Keratinocyte (primary cell): ENCODE results near the gene SAFB2. TPM values are rescaled to one million over a fixed set of nuclear protein-coding genes. Genes with fewer than 3 reads are reported as not detected.

Source experiments
- DNase-seq: peaks from one replicate; pipeline ENCODE4 v3.0.0-alpha.2; 2011; ENCODE audit warnings: low read depth, missing footprints, low spot score
- FAIRE-seq: peaks from 2 replicates; lab custom pipeline; 2011; peaks lifted over from hg19 to GRCh38; lab: Jason Lieb, UNC
- H2AFZ ChIP-seq: 2 replicates; pipeline ENCODE4 v1.6.0; 2012; ENCODE audit warnings: low read length, control low read depth, inconsistent platforms; ENCODE audit not compliant: control insufficient read depth
- H3K27ac ChIP-seq: 2 replicates; pipeline ENCODE4 v1.5.1; 2011; ENCODE audit warnings: low read length; ENCODE audit not compliant: control insufficient read depth, insufficient read depth
- H3K27me3 ChIP-seq: 3 replicates; pipeline ENCODE4 v1.6.0; 2011; ENCODE audit warnings: low read length; ENCODE audit not compliant: control insufficient read depth, insufficient read depth; ENCODE audit errors: extremely low read depth
- H3K36me3 ChIP-seq, 2 experiments: 2 replicates in 1 of 2; 3 replicates in 1 of 2; pipeline ENCODE4 v1.5.1; 2011; ENCODE audit warnings: low read length in 2 of 2, mild to moderate bottlenecking in 1 of 2; ENCODE audit not compliant: control insufficient read depth in 2 of 2, insufficient read depth in 2 of 2; ENCODE audit errors: extremely low read depth in 1 of 2
- H3K4me1 ChIP-seq: 3 replicates; pipeline ENCODE4 v1.5.1; 2011; ENCODE audit warnings: low read length; ENCODE audit not compliant: control insufficient read depth, insufficient read depth; ENCODE audit errors: extremely low read depth
- H3K4me2 ChIP-seq: 3 replicates; pipeline ENCODE4 v1.6.0; 2011; ENCODE audit warnings: low read depth, low read length; ENCODE audit not compliant: control insufficient read depth, insufficient read depth; ENCODE audit errors: extremely low read depth
- H3K4me3 ChIP-seq, 3 experiments: fragments of 200-600 bp in 1 of 3; sonication (generic) in 1 of 3; 2 replicates in 2 of 3; 3 replicates in 1 of 3; pipeline ENCODE4 v1.5.1; 2011 to 2016; ENCODE audit warnings: low read length in 3 of 3, mild to moderate bottlenecking in 3 of 3, control low read depth in 2 of 3, inconsistent platforms in 1 of 3, low read depth in 1 of 3, mixed read lengths in 1 of 3, mixed run types in 1 of 3, moderate library complexity in 1 of 3; ENCODE audit not compliant: control insufficient read depth in 2 of 3, insufficient read depth in 2 of 3; ENCODE audit errors: extremely low read depth in 1 of 3
- H3K79me2 ChIP-seq: 2 replicates; pipeline ENCODE4 v1.6.0; 2012; ENCODE audit warnings: low read length; ENCODE audit not compliant: control insufficient read depth, insufficient read depth
- H3K9ac ChIP-seq: 3 replicates; pipeline ENCODE4 v1.6.0; 2011; ENCODE audit warnings: low read length; ENCODE audit not compliant: control insufficient read depth, insufficient read depth; ENCODE audit errors: extremely low read depth
- H3K9me1 ChIP-seq: 3 replicates; pipeline ENCODE4 v1.6.0; 2011; ENCODE audit warnings: low read length; ENCODE audit not compliant: control insufficient read depth, insufficient read depth; ENCODE audit errors: extremely low read depth
- H3K9me3 ChIP-seq: 2 replicates; pipeline ENCODE4 v1.5.1; 2012; ENCODE audit warnings: low read depth, low read length; ENCODE audit not compliant: control insufficient read depth
- H4K20me1 ChIP-seq: 3 replicates; pipeline ENCODE4 v1.6.0; 2011; ENCODE audit warnings: low read length; ENCODE audit not compliant: control insufficient read depth, insufficient read depth; ENCODE audit errors: extremely low read depth
- EZH2 ChIP-seq: IDR thresholded peaks from one replicate; pipeline ENCODE4 v1.6.1; 2012; ENCODE audit warnings: inconsistent platforms, mild to moderate bottlenecking, low read length, moderate library complexity
- dilution Hi-C: fragments of 300-500 bp; cut with MboI; formaldehyde crosslinking; loops from one replicate; pipeline ENCODE4 v1.7.0; 2020; ENCODE audit warnings: low sequenced_read_pairs; ENCODE audit not compliant: extremely low pct_ligation_motif_present
- polyA plus RNA-seq, 5 experiments: library from polyadenylated mRNA; depleted of rRNA in 3 of 5; stranded (reverse) in 3 of 5; stranded (forward) in 1 of 5; unstranded in 1 of 5; fragments of >200 nt; gene quantifications; 1 replicate in 1 of 5; 2 replicates in 3 of 5; 3 replicates in 1 of 5; pipeline versions ENCODE4 v1.2.1 to v1.2.3, GENCODE V29; 2011 to 2012; ENCODE audit warnings: missing spikeins in 2 of 5, low read depth in 1 of 5, low replicate concordance in 1 of 5
- small RNA-seq, 3 experiments: library from RNA; depleted of rRNA; stranded (forward); fragments of <200 nt; gene quantifications; one replicate each; pipeline ENCODE3, GENCODE V24; 2012; ENCODE audit warnings: low read depth in 3 of 3, low replicate concordance in 1 of 3; ENCODE audit not compliant: insufficient read length in 3 of 3
- TF ChIP-seq, protein P1 (sequence below), 3 experiments: IDR thresholded peaks in 1 of 3; conservative IDR thresholded peaks in 1 of 3; optimal IDR thresholded peaks in 1 of 3; 2 replicates in 2 of 3; 3 replicates in 1 of 3; pipeline versions ENCODE3 to v1.5.1; 2011; ENCODE audit warnings: low read length in 3 of 3, mild to moderate bottlenecking in 3 of 3, moderate library complexity in 2 of 3, control low read depth in 1 of 3, inconsistent platforms in 1 of 3; ENCODE audit not compliant: insufficient read depth in 2 of 3; ENCODE audit errors: extremely low read depth in 1 of 3

Gene SAFB2
- polyA plus RNA-seq, 1 donor (not counting 4 experiments of a cell fraction or from before 2014, with no cell fraction given), result 15.3 TPM

- no peaks in the 10 kb centered on the region for H3K79me2 ChIP-seq
- TF ChIP-seq, protein P1, sequence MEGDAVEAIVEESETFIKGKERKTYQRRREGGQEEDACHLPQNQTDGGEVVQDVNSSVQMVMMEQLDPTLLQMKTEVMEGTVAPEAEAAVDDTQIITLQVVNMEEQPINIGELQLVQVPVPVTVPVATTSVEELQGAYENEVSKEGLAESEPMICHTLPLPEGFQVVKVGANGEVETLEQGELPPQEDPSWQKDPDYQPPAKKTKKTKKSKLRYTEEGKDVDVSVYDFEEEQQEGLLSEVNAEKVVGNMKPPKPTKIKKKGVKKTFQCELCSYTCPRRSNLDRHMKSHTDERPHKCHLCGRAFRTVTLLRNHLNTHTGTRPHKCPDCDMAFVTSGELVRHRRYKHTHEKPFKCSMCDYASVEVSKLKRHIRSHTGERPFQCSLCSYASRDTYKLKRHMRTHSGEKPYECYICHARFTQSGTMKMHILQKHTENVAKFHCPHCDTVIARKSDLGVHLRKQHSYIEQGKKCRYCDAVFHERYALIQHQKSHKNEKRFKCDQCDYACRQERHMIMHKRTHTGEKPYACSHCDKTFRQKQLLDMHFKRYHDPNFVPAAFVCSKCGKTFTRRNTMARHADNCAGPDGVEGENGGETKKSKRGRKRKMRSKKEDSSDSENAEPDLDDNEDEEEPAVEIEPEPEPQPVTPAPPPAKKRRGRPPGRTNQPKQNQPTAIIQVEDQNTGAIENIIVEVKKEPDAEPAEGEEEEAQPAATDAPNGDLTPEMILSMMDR (optimal IDR thresholded peaks at IDR 0.05 in 1 of 3, IDR thresholded peaks at IDR 0.05 in 1 of 3, conservative IDR thresholded peaks at IDR 0.05 in 1 of 3; ENCODE audit: extremely low read depth in 1 of 3, insufficient read depth in 2 of 3, low read length in 3 of 3), result no peak
- TF ChIP-seq EZH2, result no peak
- FAIRE-seq, result no peak
- no peak overlapping the region for H2AFZ ChIP-seq
- peak overlapping the region; percentile 45 for H3K4me2 ChIP-seq
- H4K20me1 ChIP-seq, result no peaks in the 10 kb centered on the region
- H3K4me3 ChIP-seq, result no peak overlapping the region
- peak overlapping the region; percentile 77 for H3K9ac ChIP-seq
- no peaks in the 10 kb centered on the region for H3K36me3 ChIP-seq
- peak overlapping the region; percentile 88 for H3K27ac ChIP-seq
- H3K9me3 ChIP-seq, result peaks cover 13% of the 10 kb centered on the region
- H3K27me3 ChIP-seq, result no peaks in the 10 kb centered on the region
- H3K9me1 ChIP-seq, result no peaks in the 10 kb centered on the region
- no peak for DNase-seq
- dilution Hi-C loops, result no loop called here
- H3K4me1 ChIP-seq, result peaks cover 17% of the 10 kb centered on the region
These were observed 84.7 kb downstream of the SAFB2 start for GRCh38 chr19:5537870-5538269.

Small RNA genes lying within 50 kb of the gene (small RNA-seq; reads per million reads assigned to genes)
- 0 reads per million in 3 experiments for gene SNRPEP4

Other genes with a start within 250 kb of the SAFB2 start
- not detected in 3 replicates for gene ZNRF4, start 167.4 kb downstream of the SAFB2 start, polyA plus RNA-seq
- gene TINCR, start 54.8 kb downstream of the SAFB2 start, polyA plus RNA-seq, result 5.6 to 20.3 TPM (median 9.7 TPM) in 3 replicates
- 13.2 to 35.5 TPM (median 34.0 TPM) in 3 replicates for gene SAFB, start 307 bp upstream of the SAFB2 start, polyA plus RNA-seq
- 28.5 to 80.5 TPM (median 35.2 TPM) in 3 replicates for gene MICOS13, start 57.7 kb upstream of the SAFB2 start, polyA plus RNA-seq
- gene HSD11B1L, start 58.3 kb upstream of the SAFB2 start, polyA plus RNA-seq, result 3.3 to 9.1 TPM (median 3.7 TPM) in 3 replicates
- 562 to 1,236 TPM (median 636 TPM) in 3 replicates for gene RPL36, start 67.5 kb upstream of the SAFB2 start, polyA plus RNA-seq
- 24.2 to 29.6 TPM (median 27.7 TPM) in 3 replicates for gene LONP1, start 97.4 kb upstream of the SAFB2 start, polyA plus RNA-seq
- not detected in 3 replicates for gene CATSPERD, start 97.9 kb upstream of the SAFB2 start, polyA plus RNA-seq
- gene PRR22, start 162.0 kb upstream of the SAFB2 start, polyA plus RNA-seq, result 0.55 to 1.4 TPM (median 0.76 TPM) in 3 replicates
- 12.0 to 14.9 TPM (median 14.2 TPM) in 3 replicates for gene DUS3L, start 168.4 kb upstream of the SAFB2 start, polyA plus RNA-seq
- gene NRTN, start 182.3 kb upstream of the SAFB2 start, polyA plus RNA-seq, result not detected in 3 replicates
- not detected in 3 replicates for gene FUT6, start 216.9 kb upstream of the SAFB2 start, polyA plus RNA-seq
- gene FUT3, start 228.7 kb upstream of the SAFB2 start, polyA plus RNA-seq, result 2.6 to 3.0 TPM (median 2.9 TPM) in 3 replicates
- gene FUT5, start 247.8 kb upstream of the SAFB2 start, polyA plus RNA-seq, result 0.03 TPM in 1 of 3 replicates, not detected in the others